NCI-H345 (cell line): ENCODE measurements around the gene B4GALNT3.

Experiments
- DNase-seq: peaks from one replicate; lab custom pipeline; 2025; lab: John Stamatoyannopoulos, UW

B4GALNT3 gene

GRCh38 chr12:538731-539539, 79.2 kb downstream of the B4GALNT3 start:
- peak; percentile 16 for DNase-seq

- no peak for DNase-seq
Observed at GRCh38 chr12:539540-540310, 80.0 kb downstream of the B4GALNT3 start.

GRCh38 chr12:541676-542324, 82.1 kb downstream of the B4GALNT3 start:
- no peak for DNase-seq

- DNase-seq: no peak
Observed at GRCh38 chr12:542395-543113, 82.8 kb downstream of the B4GALNT3 start.

- no peak for DNase-seq
Observed at GRCh38 chr12:543114-543451, 83.3 kb downstream of the B4GALNT3 start.

GRCh38 chr12:544142-544541, 84.4 kb downstream of the B4GALNT3 start:
- no peak for DNase-seq

- DNase-seq: no peak
Observed at GRCh38 chr12:544941-545635, 85.3 kb downstream of the B4GALNT3 start.

GRCh38 chr12:545835-546234, 86.1 kb downstream of the B4GALNT3 start:
- DNase-seq: no peak

GRCh38 chr12:546265-546919, 86.7 kb downstream of the B4GALNT3 start:
- no peak for DNase-seq

GRCh38 chr12:546920-547845, 87.4 kb downstream of the B4GALNT3 start:
- peak; percentile 56 for DNase-seq

GRCh38 chr12:547883-548470, 88.2 kb downstream of the B4GALNT3 start:
- no peak for DNase-seq

- DNase-seq: no peak
Observed at GRCh38 chr12:549476-550082, 89.8 kb downstream of the B4GALNT3 start.

- DNase-seq: no peak
Observed at GRCh38 chr12:550473-551260, 90.9 kb downstream of the B4GALNT3 start.

- DNase-seq: no peak
Observed at GRCh38 chr12:552466-552865, 92.7 kb downstream of the B4GALNT3 start.

GRCh38 chr12:553216-554000, 93.7 kb downstream of the B4GALNT3 start:
- DNase-seq: no peak

- no peak for DNase-seq
Observed at GRCh38 chr12:554001-554285, 94.2 kb downstream of the B4GALNT3 start.

- no peak for DNase-seq
Observed at GRCh38 chr12:556498-556897, 96.8 kb downstream of the B4GALNT3 start.

- DNase-seq: no peak
Observed at GRCh38 chr12:558580-558979, 98.8 kb downstream of the B4GALNT3 start.
